Measurements from ENCODE around the gene SH3RF3.
"Not testable (repeated sequence)": the region's sequence is repeated elsewhere in the genome, so short reads cannot be mapped to it uniquely, and the experiment has no call there.

The SH3RF3 gene

DNA sequence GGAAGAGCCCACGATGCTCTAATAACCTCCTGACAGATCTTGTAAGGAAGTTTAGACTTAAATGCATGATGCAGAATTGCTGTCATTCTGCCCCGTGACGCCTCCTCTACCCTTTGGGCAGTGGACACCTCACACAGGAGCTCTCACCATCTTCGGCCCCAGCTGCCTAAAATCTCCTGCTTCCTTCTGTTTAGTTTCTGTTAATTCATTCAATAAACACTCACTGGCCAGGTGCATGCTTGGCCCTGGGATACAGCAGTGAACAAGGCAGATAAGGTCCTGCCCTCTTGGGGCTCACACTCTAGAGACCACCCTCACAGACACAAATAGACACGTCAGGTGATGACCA is 403.7 kb downstream of the SH3RF3 start:
- no peak for DNase-seq

DNA sequence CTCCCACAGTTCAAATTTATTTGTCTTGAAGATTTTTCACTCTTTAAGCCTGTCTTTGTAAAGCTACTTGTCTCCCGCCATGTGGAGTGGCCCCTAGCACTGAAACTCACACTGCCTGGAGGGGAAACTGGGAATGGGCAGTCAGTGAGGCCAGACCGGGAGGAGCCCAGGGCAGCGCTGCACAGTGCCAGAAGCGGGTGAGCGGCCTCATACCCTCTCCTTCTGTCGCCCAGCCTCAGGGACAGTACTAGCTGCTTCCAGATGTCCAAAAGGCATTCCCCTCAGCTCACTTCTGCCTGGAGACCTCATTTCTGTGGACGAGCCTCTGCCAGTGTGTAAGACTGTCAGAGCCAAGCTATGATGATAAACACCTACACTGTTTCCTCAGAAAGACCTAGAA is 404.8 kb downstream of the SH3RF3 start:
- DNase-seq = no peak

DNA sequence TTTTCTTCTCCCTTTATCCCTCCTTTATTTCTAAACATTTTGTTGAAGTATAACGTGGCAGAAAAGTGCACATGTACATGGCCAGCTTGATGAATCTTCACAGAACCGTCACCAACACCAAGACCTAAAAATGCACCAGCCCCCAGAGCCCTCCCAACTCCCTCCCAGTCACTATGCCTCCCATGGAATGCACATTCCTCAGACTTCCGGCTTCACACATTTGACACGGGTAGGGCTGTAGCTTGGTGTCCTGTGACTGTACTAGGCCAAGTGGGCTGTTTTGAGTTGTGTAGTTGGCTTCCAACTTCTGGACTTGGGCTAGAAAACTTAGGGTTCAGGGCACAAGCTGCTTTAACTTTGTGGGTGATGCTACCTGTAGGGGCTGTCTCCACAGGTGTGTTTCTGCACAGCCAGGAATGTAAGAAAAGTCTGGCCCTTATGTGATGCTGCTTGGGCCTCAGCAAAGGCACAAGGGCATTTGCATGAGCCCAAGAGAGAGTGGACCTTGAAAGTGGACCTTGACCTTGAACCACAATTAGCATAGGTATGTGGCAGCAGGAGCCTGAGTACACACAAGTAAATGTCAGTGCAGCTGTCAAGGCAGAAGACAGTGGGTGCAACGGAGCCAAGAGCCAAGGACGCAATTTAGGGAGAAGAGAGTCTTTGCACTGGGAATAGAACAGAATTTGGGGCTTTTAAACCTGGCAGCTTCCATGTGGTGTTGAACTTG is 406.4 kb downstream of the SH3RF3 start:
- DNase-seq = no peak

DNA sequence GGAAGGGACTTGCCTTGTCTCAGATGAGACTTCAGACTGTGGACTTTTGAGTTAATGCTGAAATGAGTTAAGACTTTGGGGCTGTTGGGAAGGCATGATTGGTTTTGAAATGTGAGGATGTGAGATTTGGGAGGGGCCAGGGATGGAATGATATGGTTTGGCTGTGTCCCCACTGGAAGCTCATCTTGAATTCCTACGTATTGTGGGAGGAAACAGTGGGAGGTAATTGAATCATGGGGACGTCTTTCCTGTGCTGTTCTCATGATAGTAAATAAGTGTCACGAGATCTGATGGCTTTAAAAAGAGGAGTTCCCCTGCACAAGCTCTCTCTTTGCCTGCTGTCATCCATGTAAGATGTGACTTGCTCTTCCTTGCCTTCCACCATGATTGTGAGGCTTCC is 407.6 kb downstream of the SH3RF3 start:
- DNase-seq = not testable (repeated sequence)

DNA sequence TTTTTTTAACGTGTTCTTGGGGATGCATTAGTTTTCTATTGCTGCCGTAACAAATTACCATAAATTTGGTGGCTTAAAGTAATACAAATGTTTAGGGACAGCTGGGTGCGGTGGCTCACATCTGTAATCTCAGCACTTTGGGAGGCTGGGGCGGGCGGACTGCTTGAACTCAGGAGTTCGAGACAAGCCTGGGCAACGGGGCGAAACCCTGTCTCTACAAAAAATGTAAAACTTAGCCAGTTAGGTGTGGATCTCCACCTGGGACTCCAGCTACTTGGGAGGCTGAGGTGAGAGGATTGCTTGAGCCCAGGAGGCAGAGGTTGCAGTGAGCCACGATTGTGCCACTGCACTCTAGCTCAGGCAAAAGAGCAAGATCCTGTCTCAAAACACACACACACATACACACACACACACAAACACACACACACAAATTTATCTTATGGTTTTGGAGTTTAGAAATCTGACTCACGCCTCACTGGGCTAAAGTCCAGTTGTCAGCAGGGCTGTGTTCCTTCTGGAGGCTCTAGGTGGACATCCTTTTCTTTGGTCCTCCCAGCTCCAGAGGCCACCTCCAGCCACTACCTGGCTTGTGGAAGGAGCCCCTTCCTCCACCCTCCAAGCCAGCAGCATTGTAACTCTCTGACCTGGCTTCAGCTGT is 408.7 kb downstream of the SH3RF3 start:
- DNase-seq = no peak

DNA sequence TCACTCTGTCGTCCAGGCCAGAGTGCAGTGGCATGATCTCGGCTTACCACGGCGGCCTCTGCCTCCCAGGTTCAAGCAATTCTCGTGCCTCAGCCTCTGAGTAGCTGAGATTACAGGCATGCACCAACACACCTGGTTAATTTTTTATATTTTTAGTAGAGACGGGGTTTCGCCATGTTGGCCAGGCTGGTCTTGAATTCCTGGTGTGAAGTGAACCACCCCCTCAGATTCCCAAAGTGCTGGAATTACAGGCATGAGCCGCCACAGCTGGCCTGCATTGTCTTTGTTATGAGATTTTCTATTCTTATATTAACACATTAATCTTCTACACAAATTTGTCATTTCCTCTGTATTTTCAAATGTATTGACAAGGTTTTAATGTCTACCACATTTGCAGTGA is 409.5 kb downstream of the SH3RF3 start:
- DNase-seq = no peak

DNA sequence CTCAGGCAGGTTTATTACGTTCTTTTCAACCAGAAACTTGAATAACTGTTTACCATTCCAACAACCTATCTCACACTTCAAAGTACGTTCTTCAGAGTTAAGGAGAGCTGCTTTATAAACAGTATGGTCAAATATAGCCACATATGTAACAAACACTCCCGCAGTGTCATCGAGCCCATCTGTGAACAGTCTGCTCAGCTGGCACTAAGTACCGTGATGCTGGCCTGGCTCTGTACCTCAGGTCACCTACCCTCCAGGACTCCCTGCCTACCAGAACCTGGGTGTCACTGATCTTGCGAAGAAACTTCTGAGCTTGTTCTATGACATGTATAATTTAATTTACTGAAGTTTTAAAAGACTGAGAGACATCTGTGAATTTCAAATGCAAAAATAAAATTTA is 413.4 kb downstream of the SH3RF3 start:
- no peak for DNase-seq

DNA sequence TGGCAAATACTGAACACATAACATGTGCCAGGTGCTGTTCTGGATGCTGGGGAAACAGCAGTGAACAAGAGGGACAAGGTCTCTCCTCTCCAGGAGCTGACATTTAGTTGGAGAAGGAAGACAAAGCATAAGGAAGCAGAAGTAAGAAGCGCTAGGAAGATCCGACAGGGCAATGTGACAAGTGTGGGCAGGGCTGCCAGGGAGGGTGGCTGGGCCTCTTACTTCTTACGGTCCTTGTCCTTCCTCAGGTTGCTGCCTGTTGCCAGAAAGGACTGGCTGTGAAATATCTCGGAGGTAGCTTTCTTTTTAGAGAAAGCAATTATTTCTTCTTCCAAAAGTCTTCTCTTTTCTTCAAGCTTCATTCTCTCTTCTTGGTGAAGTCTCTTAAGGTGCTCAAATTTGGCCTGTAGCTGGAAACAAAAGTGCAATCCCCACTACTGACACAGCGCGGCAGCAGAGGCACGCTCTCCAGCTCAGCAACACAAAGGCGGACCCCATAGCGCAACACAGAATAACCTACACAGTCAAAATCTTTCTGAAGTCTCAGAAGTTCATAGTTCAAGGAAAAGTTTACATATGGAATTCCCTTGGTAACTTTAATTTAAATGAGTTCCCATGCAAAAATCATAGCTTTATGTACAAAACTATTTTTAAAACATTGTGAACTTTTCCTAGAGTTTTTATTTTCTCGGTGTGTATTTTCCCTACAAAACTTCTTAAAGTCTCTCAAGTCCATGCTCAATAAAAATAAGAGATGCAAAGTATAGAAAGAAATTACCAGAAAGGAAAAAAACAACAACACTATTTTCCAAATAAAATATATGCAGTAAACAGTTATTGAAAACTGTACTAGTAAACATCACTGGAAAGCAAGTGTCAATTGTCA is 417.1 kb downstream of the SH3RF3 start:
- DNase-seq = peak; percentile 85

DNA sequence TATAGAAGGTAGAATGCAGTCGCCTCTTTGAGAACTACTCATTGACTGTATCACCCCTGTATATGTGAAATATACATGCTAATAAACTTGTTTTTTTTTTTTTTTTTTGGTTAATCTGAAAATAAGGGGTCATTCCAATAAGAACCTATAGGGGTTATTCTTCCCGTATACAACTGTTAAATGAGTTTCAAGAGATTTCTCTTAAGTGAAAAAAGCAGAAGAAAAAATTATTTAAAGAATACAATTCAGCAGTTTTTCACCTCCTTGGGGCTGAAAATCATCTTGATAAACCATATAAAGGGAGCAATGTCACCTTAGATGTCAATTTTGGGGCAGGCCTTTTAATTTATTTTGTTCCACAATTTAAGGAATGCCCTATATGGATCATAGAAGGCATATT is 418.3 kb downstream of the SH3RF3 start:
- no peak for DNase-seq

DNA sequence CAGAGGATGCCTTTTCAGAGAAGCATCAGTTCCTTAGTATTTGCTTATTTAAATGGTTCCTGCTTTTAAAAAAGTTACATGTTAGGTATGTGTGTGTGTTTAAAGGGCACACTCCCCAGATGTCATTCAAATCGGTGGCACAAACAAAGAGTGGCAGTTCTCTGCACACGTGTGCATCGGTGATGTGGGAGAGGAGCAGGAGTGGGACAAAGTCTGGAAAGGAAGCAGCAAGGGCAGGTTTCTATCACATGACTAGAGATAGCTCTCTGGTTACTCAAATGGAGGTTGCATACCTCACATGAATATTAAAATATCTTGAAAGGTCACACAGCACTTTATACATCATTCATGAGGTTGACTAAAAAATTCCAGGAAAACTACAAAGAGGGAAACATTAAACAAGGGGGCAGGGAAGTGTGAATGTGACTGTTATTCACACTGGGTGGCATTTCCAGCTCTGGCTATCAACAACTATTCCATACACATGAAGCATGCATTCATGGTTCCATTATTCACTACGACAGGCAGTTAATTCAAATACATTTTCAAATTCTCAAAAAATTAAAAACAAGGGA is 420.1 kb downstream of the SH3RF3 start:
- no peak for DNase-seq
